ENCODE results near the gene LASP1.
"Not testable (repeated sequence)": the region's sequence is repeated elsewhere in the genome, so short reads cannot be mapped to it uniquely, and the experiment has no call there.

DNA sequence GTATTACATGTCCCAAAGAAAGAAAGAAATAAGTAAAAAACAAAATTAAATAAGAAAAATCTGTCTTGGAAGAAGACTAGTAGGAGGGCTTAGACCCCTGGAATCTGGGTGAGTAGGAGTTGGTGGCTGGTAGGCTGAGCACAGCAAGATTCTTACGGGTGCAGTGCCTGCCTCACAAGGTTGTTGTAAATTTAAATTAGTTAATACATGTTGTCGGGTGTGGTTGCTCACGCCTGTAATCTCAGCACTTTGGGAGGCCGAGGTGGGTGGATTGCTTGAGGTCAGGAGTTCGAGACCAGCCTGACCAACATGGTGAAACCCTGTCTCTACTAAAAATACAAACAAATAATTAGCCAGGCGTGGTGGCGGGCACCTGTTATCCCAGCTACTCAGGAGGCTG is 83.9 kb downstream of the LASP1 start:
- TF ChIP-seq, protein P1, sequence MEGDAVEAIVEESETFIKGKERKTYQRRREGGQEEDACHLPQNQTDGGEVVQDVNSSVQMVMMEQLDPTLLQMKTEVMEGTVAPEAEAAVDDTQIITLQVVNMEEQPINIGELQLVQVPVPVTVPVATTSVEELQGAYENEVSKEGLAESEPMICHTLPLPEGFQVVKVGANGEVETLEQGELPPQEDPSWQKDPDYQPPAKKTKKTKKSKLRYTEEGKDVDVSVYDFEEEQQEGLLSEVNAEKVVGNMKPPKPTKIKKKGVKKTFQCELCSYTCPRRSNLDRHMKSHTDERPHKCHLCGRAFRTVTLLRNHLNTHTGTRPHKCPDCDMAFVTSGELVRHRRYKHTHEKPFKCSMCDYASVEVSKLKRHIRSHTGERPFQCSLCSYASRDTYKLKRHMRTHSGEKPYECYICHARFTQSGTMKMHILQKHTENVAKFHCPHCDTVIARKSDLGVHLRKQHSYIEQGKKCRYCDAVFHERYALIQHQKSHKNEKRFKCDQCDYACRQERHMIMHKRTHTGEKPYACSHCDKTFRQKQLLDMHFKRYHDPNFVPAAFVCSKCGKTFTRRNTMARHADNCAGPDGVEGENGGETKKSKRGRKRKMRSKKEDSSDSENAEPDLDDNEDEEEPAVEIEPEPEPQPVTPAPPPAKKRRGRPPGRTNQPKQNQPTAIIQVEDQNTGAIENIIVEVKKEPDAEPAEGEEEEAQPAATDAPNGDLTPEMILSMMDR (IDR thresholded peaks at IDR 0.05; ENCODE audit: low read length) = not testable (repeated sequence)
- not testable (repeated sequence) for TF ChIP-seq EZH2 (IDR thresholded peaks at IDR 0.05; ENCODE audit: borderline replicate concordance, low read length)
